HepG2 (cell line): Measurements from ENCODE around the gene XKR3. TPM values are rescaled to one million over a fixed set of nuclear protein-coding genes. Genes with fewer than 3 reads are reported as not detected.
"Not testable (repeated sequence)": the region's sequence is repeated elsewhere in the genome, so short reads cannot be mapped to it uniquely, and the experiment has no call there.

Experiments used
- ATAC-seq: fragments of 200-7000 bp; cut with Tn5 transposase; 3 replicates; pipeline ENCODE4 v1.9.1; 2020; ENCODE audit warnings: mild to moderate bottlenecking, moderate library complexity
- BruUV-seq: library from RNA; stranded (reverse); fragments of 400-500 nt; replicated peaks from 2 replicates; lab custom pipeline; 2021; lab: Mats Ljungman, UMichigan
- CTCF ChIA-PET: fragments of 300-600 bp; formaldehyde crosslinking; extraction: SDS; loops from one replicate; lab custom pipeline; 2021; ENCODE audit warnings: low total read pairs, inconsistent platforms, low intra/inter-chr PET ratio; lab: Yijun Ruan, JAX
- POLR2A ChIA-PET: fragments of 350-600 bp; sonication (Branson Sonifier 250); formaldehyde crosslinking; loops from one replicate; lab custom pipeline; 2020; ENCODE audit warnings: antibody characterized with exemption, inconsistent platforms; lab: Yijun Ruan, JAX
- DNase-seq: peaks from one replicate; pipeline ENCODE4 v3.0.0-alpha.2; 2015; ENCODE audit warnings: low spot score
- FAIRE-seq: peaks from 3 replicates; lab custom pipeline; 2011; peaks lifted over from hg19 to GRCh38; lab: Jason Lieb, UNC
- H2AFZ ChIP-seq: one replicate; pipeline ENCODE4 v1.6.1; 2011; ENCODE audit warnings: low read length, inconsistent platforms
- H3K27ac ChIP-seq: fragments of 300-600 bp; 3 replicates; pipeline ENCODE4 v1.8.0; 2011; ENCODE audit warnings: mixed run types, mild to moderate bottlenecking, mixed read lengths, low read length, inconsistent platforms; ENCODE audit not compliant: insufficient read depth; ENCODE audit errors: extremely low read length
- H3K27me3 ChIP-seq, 2 experiments: fragments of 200-600 bp in 1 of 2; 2 replicates in 1 of 2; 3 replicates in 1 of 2; pipeline versions ENCODE4 v1.6.0 to v1.8.0; 2011; ENCODE audit warnings: low read length in 2 of 2, mild to moderate bottlenecking in 2 of 2, moderate library complexity in 2 of 2, inconsistent platforms in 1 of 2; ENCODE audit not compliant: insufficient read depth in 2 of 2, control insufficient read depth in 1 of 2
- H3K36me3 ChIP-seq, 2 experiments: fragments of 200-600 bp in 1 of 2; replicated peaks in 1 of 2; 2 replicates in 1 of 2; 3 replicates in 1 of 2; pipeline versions ENCODE4 v1.5.1 to v1.8.0; 2011; ENCODE audit warnings: low read length in 2 of 2, inconsistent platforms in 1 of 2; ENCODE audit not compliant: insufficient read depth in 2 of 2, control insufficient read depth in 1 of 2
- H3K4me1 ChIP-seq: 2 replicates; pipeline ENCODE4 v1.5.1; 2012; ENCODE audit warnings: low read length, inconsistent platforms; ENCODE audit not compliant: insufficient read depth
- H3K4me2 ChIP-seq: 2 replicates; pipeline ENCODE4 v1.6.0; 2011; ENCODE audit warnings: low read depth, low read length, inconsistent platforms
- H3K4me3 ChIP-seq, 3 experiments: fragments of 200-600 bp in 1 of 3; sonication (generic), shearing (Covaris generic) in 1 of 3; replicated peaks in 1 of 3; 2 replicates each; pipeline ENCODE4 v1.5.1; 2011 to 2016; ENCODE audit warnings: low read length in 3 of 3, inconsistent platforms in 2 of 3, low read depth in 2 of 3, mild to moderate bottlenecking in 2 of 3, control low read depth in 1 of 3, mixed read lengths in 1 of 3; ENCODE audit not compliant: insufficient read depth in 1 of 3
- H3K79me2 ChIP-seq: one replicate; pipeline ENCODE4 v1.6.1; 2011; ENCODE audit warnings: low read length, inconsistent platforms; ENCODE audit not compliant: insufficient read depth
- H3K9ac ChIP-seq: 2 replicates; pipeline ENCODE4 v1.6.0; 2011; ENCODE audit warnings: mild to moderate bottlenecking, low read depth, low read length, inconsistent platforms; ENCODE audit not compliant: insufficient read depth
- H3K9me3 ChIP-seq: 2 replicates; pipeline ENCODE4 v1.5.1; 2012; ENCODE audit warnings: mild to moderate bottlenecking, low read length
- H4K20me1 ChIP-seq: 2 replicates; pipeline ENCODE4 v1.6.0; 2011; ENCODE audit warnings: inconsistent platforms, mild to moderate bottlenecking, low read length, moderate library complexity; ENCODE audit not compliant: insufficient read depth
- WGBS: methylation state at CpG from one replicate; pipeline ENCODE4 v1.1.6; 2017; ENCODE audit warnings: low lambda C conversion rate; 5-methylcytosine and 5-hydroxymethylcytosine counted together
- in situ Hi-C: cut with HindIII; loops from 2 replicates; pipeline ENCODE4 v1.10.0; 2017; ENCODE audit warnings: low pct_unique_long_range_greater_than_20kb; ENCODE audit not compliant: extremely low pct_ligation_motif_present
- intact Hi-C: fragments of 100-400 bp; cut with micrococcal nuclease; formaldehyde crosslinking; loops from one replicate; pipeline ENCODE4 v1.10.0; 2022; ENCODE audit not compliant: unreplicated experiment
- polyA plus RNA-seq, 8 experiments: library from polyadenylated mRNA; depleted of rRNA in 3 of 8; stranded (reverse) in 7 of 8; unstranded in 1 of 8; fragments of >200 nt; fragmentation: Illumina TruSeq in 4 of 8; extraction: Trizol in 4 of 8; gene quantifications; 2 replicates each; pipeline versions ENCODE4 v1.2.1 to v1.2.3, GENCODE V29; 2011 to 2016; ENCODE audit warnings: low read depth in 4 of 8, missing spikeins in 1 of 8, mixed read lengths in 1 of 8; ENCODE audit not compliant: insufficient read depth in 1 of 8
- total RNA-seq, 5 experiments: library from RNA; depleted of rRNA; stranded (reverse); fragments of >200 nt; fragmentation: Illumina TruSeq; extraction: Trizol; gene quantifications; 2 replicates each; pipeline ENCODE4 v1.2.3, GENCODE V29; 2016; ENCODE audit warnings: low read depth in 1 of 5

Gene XKR3
- total and polyA plus RNA-seq, 2 of the 13 experiments (the other 11 are each of a cell fraction or from before 2014, with no cell fraction given), result not detected

DNA sequence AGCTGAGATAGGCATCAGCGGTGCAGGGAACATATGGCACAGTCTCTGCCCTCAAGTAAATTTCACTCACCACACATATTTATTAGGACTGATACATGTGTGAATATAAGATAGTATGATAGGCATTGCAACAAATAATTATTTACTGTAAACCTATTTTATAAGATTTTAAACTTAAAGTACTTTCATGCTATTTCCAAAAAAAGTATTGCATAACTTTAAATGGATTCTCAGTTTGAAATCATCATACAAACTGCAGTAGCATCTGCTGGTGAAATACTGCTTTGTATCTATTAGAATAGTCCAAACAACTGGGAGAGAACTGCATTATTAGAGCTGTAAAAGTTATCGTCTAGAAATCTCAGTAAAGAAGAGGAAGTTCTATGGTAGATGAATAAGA, 63.0 kb downstream of the XKR3 start:
- H3K4me1 ChIP-seq, H3K36me3 ChIP-seq, CTCF ChIA-PET, BruUV-seq, ATAC-seq, H3K4me3 ChIP-seq, intact Hi-C loops, DNase-seq, H3K4me2 ChIP-seq, FAIRE-seq, H3K9ac ChIP-seq, H3K27me3 ChIP-seq, H4K20me1 ChIP-seq, POLR2A ChIA-PET, H2AFZ ChIP-seq, H3K9me3 ChIP-seq, H3K27ac ChIP-seq, in situ Hi-C loops, H3K79me2 ChIP-seq: not testable (repeated sequence)
- WGBS, result 5% methylated on average over 2 of the region's 2 CpGs

DNA sequence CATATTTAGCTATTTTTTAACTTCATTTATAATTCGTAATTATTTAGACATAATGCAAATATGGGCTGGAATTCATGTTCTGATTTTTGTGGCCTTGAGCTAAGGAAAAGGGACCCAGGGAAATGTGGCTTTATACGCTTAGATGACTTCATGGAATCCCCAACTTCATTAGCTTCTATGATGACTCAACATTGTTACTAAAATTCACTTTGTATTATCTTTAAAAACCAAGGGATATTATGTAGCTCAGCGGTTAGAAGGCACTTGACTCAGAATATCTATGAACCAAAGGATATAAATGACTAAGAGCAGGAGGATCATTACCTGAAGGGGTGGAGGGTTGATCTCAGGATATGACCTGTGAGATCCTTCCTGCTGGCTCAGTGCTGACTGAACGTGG, 64.8 kb downstream of the XKR3 start:
- in situ Hi-C loops, CTCF ChIA-PET, H3K36me3 ChIP-seq, H4K20me1 ChIP-seq, H2AFZ ChIP-seq, DNase-seq, FAIRE-seq, ATAC-seq, H3K9ac ChIP-seq, H3K27me3 ChIP-seq, H3K4me3 ChIP-seq, intact Hi-C loops, H3K9me3 ChIP-seq, H3K4me1 ChIP-seq, BruUV-seq, H3K4me2 ChIP-seq, H3K79me2 ChIP-seq, H3K27ac ChIP-seq, POLR2A ChIA-PET: not testable (repeated sequence)
- 3% methylated on average over 4 of the region's 4 CpGs for WGBS

DNA sequence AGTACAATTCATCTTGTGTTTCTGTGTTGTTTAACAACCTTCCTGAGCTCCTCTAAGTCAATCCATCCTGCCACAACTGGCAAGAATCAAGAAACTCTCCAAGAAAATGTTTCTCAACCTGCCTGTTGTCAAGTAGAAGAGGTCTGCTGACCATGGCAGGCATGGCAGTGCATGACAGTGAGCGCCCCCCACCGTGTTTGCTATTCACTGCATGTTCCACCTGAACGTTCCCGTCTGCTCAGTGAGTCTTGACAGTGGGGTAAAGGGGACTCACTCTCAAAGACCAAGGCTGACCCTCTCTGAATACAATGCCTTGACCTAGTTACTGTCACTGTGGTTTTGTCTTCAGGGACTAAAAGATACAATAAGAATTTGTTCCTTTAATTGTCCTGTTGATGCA, 75.9 kb downstream of the XKR3 start:
- FAIRE-seq, POLR2A ChIA-PET, H3K4me1 ChIP-seq, ATAC-seq, H3K27me3 ChIP-seq, H3K36me3 ChIP-seq, BruUV-seq, H3K79me2 ChIP-seq, H3K9ac ChIP-seq, H3K27ac ChIP-seq, in situ Hi-C loops, H3K9me3 ChIP-seq, H2AFZ ChIP-seq, DNase-seq, intact Hi-C loops, CTCF ChIA-PET, H3K4me2 ChIP-seq, H3K4me3 ChIP-seq, H4K20me1 ChIP-seq: not testable (repeated sequence)
- WGBS, result 12% methylated on average over 4 of the region's 4 CpGs

DNA sequence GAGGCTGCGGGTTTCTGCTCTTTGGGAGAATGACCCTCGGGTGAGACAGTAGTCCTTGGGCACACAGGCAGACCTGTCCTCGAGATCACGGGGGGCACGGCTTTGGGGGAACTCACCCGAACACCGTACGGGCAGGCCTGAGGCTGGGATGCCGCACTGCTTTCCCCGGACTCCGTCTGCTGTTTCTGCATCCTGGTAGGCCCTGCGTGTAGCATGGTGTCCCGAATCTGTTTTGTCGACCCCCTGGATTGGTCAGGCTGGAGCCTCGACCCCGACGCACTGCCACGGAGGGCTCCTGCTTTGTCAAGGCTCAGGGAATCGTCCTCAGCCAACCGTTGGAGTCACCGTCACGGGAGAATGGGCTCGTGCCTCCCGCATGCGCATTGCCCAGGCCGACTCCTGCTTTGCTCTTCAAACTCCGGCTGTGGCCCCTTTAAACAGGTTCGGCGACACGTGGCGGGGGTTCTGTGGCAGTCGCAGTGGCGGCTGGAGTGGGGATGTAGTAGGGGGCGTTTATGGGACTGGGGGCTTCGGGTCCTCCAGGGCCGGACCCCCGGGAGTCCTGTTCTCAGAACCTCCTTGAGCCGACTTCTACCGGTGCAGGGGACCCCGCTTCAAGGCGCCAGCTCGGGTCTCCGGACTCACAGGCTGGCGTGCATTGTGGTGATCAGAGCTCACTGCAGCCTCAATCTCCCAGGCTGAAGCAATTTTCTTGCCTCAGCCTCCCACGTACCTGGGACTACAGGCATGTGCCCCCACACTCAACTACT, 76.9 kb downstream of the XKR3 start:
- CTCF ChIA-PET, H3K36me3 ChIP-seq, H3K27me3 ChIP-seq, H2AFZ ChIP-seq, POLR2A ChIA-PET, FAIRE-seq, H3K9me3 ChIP-seq, H3K4me3 ChIP-seq, DNase-seq, H3K4me2 ChIP-seq, ATAC-seq, H3K27ac ChIP-seq, in situ Hi-C loops, H4K20me1 ChIP-seq, H3K9ac ChIP-seq, H3K79me2 ChIP-seq, BruUV-seq, intact Hi-C loops, H3K4me1 ChIP-seq: not testable (repeated sequence)
- 38% methylated on average over 14 of the region's 45 CpGs for WGBS
